Raji (cell line): ENCODE data around the gene EMC9.

ENCODE experiments used
- POLR2A ChIP-seq: IDR thresholded peaks from 2 replicates; pipeline ENCODE4 v1.6.1; 2011; ENCODE audit warnings: low read depth, low read length, control low read depth; ENCODE audit not compliant: insufficient read depth

EMC9 gene

DNA sequence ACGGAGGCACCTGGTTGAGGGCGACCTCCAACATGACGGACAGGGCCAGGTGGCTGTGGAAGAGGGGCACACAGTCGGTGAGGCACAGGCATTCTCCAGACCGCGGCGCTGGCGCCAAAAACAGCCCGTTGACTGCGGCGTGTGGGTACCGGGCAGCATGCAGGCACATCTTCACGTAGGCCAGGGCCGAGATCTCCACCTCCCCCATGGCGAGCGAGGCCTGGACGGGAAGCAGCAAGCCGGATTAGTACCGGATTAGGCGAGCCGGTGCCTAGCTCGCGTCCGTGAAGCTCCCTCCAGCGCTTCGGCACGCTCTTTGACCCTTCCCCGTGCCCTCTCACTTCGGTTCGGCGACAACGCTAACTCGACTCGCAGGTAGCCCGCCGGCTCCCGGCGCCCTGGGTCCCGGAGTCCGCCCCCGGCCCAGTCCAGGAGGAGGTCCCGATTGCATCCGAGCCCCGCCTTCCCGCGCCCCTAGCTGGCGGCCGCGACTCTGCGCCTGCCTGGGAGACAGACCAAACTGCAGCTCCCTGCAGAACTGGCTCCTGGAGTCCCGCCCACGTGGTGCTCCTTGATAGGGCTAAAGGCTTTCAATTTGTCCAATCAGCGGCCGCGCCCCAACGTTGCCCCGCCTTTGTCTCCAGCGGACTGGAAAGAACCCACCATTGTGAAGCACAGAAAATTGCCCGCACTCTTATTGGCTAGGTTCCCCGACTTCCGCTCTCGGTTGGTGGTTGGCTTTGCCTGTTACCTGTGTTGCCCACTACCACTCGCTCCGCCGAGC lies at the start of gene EMC9:
Gene EMC9, minus strand, starts transcription at position 495 of the 784 bp plus-strand sequence. Its CDS starts 287 bp downstream, at position 208.
- peak; percentile 92 for TF ChIP-seq POLR2A

DNA sequence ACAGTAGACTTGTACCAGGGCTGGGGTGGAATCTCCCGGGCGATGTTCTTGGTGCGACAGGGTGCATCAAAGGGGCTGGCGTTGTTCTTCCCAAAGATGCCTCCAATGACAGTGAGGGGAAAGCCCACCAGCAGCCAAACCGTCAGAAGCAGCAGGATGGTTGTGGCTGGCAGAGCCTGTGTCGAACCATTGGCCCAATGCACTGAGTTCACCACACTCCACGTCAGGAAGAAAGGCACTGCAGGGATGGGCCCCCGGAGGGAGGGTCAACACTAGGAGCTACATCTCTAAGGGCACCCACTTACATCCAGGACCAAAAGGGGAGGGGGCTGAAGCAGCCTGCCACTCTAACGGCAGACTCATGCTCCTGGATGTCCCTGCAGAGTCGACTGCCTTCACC lies 49.0 kb upstream of the EMC9 start:
- TF ChIP-seq POLR2A = no peak

- TF ChIP-seq POLR2A = no peak
These were observed 48.1 kb upstream of the EMC9 start for GRCh38 chr14:24189460-24189859.

DNA sequence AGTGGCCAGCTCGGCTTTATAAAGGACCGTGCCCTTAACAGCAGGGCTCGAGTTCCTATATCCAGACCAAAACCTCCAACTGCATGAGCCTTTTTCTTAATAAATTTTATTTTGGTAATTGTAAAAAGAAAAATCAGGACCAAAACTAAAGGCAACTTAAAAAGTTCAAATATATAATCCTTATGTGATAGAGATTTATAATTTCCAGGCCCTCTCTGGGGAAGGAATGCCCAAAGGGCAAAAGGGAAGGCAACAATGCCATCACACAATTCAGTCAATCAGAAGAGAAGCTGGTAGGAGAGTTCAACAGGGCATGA lies 47.6 kb upstream of the EMC9 start:
- TF ChIP-seq POLR2A = no peak

DNA sequence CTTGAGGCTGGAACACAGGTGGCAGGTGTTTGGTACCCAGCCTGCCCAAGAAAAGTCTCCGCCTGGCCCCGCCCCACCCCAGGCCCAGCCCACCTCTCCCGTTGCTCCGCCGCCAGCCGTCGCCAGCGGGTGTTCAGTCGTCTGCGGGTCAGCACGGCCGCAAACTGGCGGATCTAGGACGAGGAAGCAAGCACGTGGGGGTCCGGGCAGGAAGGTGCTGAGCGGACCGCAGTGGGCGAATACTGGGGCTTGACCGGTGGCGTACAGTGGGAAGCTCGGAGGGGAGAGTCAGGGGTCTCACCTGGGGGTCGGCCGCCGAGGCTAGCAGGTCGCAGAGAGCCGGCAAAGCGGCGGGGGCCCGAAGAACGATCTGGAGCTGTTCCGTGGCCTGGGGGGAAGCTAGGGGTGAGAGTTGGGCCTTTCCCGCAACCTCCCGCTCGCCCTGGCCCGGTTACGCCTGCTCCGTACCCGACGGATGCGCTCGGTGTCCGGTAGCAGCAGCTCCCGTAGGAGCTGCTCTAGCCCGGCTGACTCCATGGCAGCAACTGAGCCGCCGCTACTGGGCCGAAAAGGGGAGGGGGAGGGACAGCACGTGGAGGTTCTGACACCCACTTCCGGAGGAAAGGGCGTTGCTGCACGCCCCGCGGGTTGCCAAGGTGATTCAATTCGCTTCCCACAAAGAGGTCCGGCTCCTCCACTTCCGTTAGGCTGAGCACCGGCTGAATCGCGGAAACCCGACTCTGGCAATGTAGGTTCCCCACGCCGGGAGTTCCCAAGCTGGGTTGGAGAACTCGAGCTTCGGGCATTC lies 47.1 kb upstream of the EMC9 start, which contains the start of gene IPO4:
Gene IPO4, minus strand, starts transcription at position 566 of the 808 bp plus-strand sequence. Its CDS starts 29 bp downstream, at position 537.
- TF ChIP-seq POLR2A = peak; percentile 93

DNA sequence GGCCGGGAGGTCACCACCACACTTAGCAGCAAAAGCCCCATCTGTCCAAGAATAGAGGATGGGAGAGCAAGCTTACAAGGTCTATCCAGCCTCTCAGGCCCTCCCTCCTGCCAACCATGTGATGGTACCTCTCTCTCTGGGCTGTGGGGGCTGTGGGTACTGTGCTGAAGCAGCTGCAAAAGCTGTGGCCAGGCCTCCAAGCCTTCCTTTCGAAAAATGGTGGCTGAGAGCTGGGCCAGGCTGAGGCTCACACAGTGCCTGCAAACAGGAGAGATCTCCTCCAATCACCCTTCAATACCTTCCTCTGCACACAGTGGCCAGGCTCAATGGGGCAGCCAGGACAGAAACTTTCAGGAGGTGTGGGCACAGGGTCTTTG lies 46.1 kb upstream of the EMC9 start:
- no peak for TF ChIP-seq POLR2A

GRCh38 chr14:24186831-24187538 lies 45.6 kb upstream of the EMC9 start:
- TF ChIP-seq POLR2A = no peak

DNA sequence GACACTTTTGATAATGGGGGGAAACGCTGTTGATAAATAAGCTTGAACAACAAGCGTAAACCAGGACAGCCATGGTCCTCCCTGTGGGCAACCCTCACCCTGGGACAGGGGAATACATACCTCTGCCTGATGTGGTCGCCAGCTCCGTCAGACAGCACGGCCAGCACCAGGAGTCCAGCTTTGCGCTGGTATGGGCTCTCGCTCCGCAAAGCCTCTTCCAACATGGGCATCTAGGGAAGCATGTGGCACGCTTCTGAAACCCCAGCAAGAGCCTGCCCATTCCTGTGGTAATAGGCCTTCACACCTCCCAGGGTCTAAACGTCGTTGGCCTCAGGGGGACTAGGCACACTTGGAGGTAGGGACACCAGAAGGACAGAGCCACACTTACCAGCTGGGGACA lies 44.4 kb upstream of the EMC9 start:
- no peak for TF ChIP-seq POLR2A

DNA sequence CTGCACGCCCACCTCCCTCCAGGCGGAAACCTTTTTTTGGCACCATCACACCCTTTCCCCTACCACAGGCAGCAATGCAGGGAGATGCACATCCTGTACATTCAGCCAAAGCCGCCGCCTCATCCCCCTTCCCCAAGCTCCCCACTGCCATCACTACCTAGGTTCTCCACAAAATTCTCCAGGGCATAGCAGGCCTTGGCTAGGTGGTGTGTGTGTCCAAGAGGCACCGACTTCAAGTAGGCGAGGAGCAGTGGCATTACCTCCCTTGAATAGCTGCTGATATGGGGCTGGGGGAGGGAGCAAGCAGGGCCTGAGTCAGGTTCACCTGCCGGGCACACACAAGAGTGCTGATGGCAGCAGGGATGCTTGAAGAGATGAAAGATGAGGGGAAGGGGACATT lies 43.6 kb upstream of the EMC9 start:
- no peak for TF ChIP-seq POLR2A

GRCh38 chr14:24184104-24184970 lies 42.9 kb upstream of the EMC9 start:
- no peak for TF ChIP-seq POLR2A

DNA sequence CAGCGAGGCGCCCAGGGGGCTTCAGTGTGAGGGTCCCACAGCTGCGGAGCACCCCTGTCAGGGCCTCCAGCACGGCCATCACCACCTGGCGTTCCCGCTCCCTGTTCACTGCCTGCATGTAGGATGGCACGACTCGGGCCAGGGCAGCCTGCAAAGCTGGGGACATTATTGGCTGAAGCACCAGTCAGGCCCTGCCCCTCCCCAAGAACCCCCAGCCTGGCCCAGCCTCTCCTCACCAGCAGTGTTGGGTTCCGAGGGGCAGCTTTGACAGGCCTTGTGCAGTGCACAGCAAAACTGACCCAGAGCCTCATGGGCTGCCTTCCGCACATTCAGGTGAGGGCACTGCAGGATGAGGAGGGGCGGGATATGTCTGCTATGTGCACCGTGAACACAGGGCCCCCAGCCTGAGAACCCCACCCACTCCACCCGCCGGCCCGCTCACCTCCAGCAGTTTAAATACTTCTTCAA lies 41.7 kb upstream of the EMC9 start:
- TF ChIP-seq POLR2A = no peak

- no peak for TF ChIP-seq POLR2A
These were observed 40.9 kb upstream of the EMC9 start for GRCh38 chr14:24182110-24182882.

- TF ChIP-seq POLR2A = no peak
These were observed 40.1 kb upstream of the EMC9 start for GRCh38 chr14:24181371-24182077.

DNA sequence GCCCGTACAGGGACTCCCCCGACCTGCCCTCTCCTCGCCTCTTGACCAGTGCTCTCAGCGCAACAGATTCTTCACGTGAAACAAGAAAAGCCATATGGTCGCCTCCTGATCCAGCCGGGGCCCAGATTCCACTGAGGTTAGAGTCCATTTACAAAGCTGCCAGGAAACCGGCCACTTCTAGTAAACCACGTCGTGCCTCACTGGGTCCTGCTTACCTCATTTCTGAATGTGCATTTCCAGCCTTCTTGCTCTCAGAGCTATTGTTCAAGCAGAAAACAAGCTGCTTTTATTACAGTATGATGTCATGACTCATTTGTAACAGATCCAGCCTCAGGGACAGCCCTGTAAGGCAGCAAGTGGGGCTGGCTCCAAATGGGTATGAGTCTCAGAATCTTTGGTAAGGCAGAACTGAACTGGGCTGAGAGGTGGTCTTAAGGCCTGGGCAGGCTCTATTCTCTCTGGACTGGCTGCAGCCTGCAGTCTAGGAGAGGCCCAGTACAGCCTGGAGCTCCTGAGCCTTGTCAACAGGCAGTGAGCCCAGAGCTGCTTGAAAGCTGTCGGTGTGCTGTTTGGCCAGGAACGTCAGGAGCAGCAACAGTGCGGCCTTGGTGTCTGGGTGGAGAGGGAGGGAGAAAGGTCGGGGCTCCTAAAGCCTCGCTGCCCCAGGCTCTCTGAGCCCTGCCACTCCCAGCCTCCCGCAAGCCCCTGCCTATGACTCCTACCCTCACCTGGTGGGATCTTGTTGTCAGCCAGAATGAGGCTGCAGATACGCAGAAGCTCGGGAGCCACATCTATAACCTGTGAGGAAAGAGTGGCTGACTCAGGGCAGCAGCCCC lies 38.8 kb upstream of the EMC9 start:
- no peak for TF ChIP-seq POLR2A
